Gastroesophageal sphincter (tissue), 3 donors: Measurements from ENCODE around the gene DAB1.
"Not testable (repeated sequence)": the region's sequence is repeated elsewhere in the genome, so short reads cannot be mapped to it uniquely, and the experiment has no call there.

Experiments used
- POLR2AphosphoS5 ChIP-seq: sonication (generic); formaldehyde crosslinking; IDR thresholded peaks from one replicate; pipeline ENCODE4 v1.6.1; 2017; ENCODE audit warnings: antibody characterized with exemption
- TF ChIP-seq, protein P1 (sequence below), 4 experiments: fragments of 200-600 bp in 2 of 4; fragments of 450-650 bp in 2 of 4; sonication (generic) in 1 of 4; IDR thresholded peaks; one replicate each; pipeline ENCODE4 v1.5.1; 2017 to 2019; ENCODE audit warnings: antibody characterized with exemption in 4 of 4, mild to moderate bottlenecking in 2 of 4, moderate library complexity in 2 of 4

DNA sequence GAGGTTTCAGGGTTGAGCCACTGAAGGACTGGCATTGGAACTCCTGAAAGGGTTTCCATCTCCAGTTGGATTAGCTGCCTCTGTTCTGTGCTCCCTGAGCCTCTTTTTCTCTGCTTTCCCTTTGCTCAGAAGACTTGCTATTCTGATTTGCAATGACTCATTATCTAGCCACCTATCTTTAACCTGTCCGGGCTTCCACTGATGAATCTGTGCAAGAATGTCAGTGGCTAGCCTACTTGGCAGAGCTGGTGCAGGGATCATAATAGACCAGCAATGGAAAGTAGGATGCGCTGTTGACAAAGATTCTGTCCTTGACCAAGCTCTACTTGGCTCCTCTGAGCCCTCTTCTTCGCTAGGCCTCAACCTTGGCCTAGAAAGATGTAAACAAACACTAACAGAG lies 336.2 kb downstream of the DAB1 start:
- TF ChIP-seq POLR2AphosphoS5 = not testable (repeated sequence)
- TF ChIP-seq, protein P1, sequence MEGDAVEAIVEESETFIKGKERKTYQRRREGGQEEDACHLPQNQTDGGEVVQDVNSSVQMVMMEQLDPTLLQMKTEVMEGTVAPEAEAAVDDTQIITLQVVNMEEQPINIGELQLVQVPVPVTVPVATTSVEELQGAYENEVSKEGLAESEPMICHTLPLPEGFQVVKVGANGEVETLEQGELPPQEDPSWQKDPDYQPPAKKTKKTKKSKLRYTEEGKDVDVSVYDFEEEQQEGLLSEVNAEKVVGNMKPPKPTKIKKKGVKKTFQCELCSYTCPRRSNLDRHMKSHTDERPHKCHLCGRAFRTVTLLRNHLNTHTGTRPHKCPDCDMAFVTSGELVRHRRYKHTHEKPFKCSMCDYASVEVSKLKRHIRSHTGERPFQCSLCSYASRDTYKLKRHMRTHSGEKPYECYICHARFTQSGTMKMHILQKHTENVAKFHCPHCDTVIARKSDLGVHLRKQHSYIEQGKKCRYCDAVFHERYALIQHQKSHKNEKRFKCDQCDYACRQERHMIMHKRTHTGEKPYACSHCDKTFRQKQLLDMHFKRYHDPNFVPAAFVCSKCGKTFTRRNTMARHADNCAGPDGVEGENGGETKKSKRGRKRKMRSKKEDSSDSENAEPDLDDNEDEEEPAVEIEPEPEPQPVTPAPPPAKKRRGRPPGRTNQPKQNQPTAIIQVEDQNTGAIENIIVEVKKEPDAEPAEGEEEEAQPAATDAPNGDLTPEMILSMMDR (IDR thresholded peaks at IDR 0.05) = not testable (repeated sequence)
